GF-D8 (cell line): ENCODE data around the gene ZCCHC7.
"Not testable (repeated sequence)": the region's sequence is repeated elsewhere in the genome, so short reads cannot be mapped to it uniquely, and the experiment has no call there.

Experiments used
- DNase-seq: peaks from one replicate; lab custom pipeline; 2025; lab: John Stamatoyannopoulos, UW

Gene ZCCHC7

DNA sequence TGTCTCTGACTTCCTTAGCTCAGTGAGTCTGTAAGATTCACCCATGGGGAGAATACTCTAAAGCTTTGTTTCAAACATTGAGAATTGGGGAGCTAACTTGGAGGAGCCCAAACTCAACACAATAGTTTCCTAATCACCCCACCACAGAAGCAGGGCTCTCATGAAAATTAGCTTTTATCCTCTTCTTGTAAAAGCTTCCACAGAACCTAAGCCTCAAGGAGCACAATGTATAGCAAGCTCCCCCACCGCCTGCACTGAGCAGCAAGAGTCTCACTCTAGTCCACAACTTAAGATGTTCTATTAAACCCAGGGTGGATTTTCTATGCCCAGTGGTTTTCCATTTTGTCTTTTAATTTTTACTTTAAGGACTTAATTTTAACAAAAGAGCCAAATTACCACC lies 253.2 kb downstream of the ZCCHC7 start:
- no peak for DNase-seq

DNA sequence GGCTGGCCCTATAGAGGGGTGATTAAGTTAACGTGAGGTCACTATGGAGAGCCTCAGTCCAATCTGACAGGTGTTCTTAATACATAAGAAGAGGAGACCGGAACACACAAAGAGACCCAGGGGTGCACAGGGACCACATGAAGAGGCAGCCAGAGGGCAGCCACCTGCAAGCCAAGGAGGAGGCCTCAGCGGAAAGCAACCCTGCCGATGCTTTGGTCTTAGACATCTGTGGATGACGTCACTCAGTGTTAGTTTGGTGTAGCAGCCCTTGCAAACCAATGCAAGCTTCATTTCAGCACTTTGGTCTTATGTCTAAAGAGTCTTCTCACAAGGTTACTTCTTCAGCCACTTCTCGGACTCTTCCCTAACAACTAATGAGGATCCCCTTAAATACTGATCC lies 254.5 kb downstream of the ZCCHC7 start:
- no peak for DNase-seq

DNA sequence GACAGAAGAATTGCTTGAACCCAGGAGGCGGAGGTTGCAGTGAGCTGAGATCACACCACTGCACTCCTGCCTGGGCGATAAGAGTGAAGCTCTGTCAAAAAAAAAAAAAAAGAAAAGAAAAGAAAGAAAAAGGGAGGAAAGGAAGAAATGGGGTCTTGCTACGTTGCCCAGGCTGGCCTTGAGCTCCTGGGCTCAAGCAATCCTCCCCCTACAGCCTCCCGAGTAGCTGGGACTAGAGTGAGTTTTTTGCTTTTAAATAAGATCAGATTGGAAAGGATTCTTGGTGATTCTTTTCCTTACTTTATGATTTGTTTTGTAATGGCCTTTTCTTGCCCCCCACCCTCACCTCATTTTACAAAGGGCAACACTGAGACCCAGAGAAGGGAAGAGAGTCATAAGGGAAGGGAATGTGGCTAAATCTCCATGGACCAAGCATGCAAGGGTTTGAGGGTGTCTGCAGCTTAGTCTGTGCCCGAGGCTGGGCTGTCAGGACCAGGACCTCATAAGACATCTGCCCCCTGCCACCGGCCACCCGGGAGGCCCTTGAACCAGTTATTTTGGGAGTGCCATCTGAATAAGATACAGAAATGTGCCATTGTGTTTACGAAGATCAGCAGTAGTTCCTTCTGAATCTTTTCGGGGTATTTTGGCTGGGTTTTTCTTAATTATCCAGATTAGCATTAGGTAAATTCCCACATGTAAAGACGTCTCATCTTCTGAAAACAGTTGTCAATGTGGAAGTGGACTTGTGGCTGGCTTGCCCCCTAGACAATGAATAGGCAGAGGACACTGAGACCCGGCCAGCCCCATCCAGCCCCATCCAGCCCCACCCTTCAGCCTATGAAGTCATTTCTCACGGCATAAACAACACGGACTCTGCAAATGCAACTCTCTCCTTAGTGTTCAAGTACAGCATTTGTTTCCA lies 257.6 kb downstream of the ZCCHC7 start:
- no peak for DNase-seq

DNA sequence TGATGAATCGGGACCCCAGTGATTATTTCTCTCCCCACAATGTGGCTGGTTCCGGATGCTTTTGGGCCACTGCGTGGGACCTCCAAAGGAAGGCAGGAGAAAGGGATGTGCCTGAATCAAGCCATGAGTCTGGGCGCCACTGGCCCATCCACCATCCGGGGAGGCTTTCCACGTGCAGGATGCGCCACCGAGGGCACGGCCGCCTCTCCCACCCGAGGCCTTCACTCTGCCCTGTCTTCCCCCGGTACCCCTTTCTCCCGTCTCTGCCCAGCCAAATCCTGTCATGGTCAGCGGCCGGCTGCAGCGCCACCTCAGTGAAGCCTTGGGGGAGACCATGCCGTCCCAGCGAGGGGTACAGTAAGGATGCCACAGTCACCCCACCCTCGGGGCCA lies 258.2 kb downstream of the ZCCHC7 start:
- DNase-seq: no peak

DNA sequence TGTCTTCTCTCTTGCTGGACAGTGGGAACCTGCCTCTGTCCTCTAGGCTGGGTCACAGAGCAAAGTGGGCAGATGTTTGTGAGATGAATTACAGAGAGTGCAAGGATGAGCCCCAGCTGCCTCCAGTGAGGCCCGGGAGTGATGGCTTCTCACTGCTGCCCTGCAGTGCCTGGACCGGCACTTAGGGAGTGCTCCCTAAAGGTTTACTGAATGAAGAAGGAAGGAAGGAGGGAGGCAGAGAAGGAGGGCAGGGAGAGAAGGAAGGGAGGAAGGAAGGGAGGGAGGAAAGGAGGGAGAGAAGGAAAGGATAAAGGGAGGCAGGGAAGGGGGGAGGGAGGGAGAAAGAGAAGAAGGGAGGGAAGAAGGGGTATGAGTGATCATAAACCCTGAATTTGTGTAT lies 259.5 kb downstream of the ZCCHC7 start:
- no peak for DNase-seq

DNA sequence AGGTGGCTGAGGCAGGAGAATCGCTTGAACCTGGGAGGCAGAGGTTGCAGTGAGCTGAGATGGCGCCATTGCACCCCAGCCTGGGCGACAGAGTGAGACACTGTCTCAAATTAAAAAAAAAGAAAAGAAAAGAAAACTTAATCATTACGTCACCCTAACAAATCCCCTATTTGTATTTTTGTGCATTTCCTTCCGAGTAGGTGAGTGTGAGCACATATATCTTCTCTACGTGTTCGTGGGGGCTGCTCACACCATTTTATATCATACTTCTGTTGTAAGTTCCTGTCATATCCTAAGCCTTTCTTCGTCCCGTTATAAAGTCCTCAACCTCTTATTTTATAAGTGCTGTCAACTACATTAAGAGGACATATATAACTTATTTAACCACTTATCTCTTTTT lies 260.2 kb downstream of the ZCCHC7 start:
- no peak for DNase-seq

DNA sequence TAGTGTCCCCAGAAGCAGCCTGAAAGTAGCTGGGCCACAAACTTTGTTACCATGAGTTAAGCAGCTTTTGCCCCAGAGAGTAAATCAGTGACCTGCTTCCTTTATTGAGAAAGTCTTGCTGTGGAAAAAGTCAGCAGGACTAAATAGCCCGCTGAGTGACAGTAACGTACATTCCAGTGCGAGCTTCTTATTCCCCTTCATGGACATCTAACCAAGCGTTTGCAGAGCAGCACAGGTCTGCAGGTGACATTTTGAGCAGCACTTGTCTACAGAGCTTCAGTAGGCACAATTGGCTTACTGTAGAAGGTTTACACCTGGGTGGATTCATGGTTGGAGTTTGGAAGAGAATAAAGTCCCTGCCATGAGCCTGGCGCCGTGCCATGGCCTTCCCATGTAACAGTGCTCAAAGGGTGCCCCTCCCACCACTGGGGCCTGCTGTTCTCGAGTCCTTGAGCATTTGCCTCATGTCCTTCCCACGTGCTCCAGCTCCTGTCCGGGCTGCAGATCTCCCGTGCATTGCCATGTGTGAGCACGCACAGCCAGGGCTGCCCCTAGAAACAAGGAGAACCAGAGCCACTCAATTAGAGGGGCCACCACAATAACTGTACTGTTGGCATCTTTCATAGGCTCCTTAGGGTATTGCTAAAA lies 260.8 kb downstream of the ZCCHC7 start:
- no peak for DNase-seq

DNA sequence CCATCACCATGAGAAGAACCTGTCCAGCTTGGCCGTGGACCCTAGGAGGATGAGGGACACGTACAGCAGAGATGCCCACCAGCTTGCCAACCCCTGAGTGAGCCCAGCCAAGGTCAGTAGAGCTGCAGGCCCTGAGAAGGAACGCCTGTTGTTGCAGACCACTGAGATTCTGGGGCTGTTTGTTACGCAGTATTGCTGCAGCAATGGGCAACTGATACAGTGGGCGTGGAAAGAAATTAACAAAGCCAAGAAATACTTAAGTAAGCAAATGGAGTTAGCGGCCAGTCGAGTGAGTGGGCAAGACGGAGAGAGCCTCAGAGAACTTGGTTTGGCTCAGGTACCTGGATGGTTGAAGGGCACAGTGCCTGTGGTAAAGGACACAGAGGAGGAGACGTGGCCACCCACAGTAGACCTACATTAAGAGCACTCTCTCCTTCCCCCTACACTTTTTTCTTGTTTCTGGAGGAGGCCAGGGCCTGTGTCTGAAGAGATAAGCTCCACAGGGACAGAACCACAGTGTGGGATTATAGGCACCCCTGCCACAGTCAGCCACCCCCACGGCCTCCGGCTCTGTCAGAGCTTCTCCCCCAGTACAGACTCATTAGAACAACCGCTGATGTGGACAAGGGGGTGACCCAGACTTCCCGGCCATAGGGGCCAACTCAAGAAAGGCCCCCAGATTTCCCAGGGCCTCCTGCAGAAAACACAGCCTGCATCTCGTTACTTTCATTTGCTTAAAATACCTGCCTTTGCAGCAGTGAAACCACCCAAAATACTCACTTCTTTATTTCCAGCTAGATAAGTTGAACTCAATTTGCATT lies 262.0 kb downstream of the ZCCHC7 start:
- DNase-seq: no peak

DNA sequence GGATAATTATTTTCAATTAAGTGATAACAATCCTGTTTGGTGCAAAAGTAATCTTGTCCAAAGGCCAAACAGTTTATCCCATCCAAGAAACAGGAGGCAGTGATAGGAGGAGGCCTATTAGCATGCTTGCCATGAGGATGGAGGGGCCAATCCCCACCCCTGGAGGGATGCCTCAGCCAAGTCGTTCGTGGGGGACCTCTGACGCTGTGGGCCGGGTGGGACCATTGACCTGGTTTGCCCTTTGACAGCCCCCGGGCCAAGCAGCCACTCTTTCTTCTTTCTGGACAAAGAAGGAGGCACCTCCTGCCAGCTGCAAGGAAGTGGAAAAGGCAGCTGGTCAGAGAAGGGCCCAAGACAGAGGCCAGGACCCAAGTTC lies 262.6 kb downstream of the ZCCHC7 start:
- DNase-seq: no peak

DNA sequence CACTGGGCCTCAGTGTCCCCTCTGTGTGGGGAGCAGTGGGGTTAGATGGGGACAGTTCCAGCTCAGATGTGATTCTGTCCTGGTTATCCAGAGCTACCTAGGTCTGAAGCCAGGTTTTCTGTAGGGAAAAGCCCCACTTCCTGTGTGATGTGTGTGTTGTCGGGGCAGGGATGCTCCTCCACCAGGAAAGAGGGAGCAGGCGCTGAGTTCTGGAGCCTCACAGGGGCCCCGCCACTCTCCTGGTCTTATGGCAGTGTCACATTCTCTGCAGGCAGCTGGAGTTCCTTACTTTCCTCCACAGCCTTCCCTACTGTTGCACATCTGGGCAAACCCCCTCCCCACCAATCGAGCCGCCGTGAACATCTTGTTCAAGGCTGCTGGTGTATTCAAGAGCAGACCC lies 263.0 kb downstream of the ZCCHC7 start:
- DNase-seq: no peak

DNA sequence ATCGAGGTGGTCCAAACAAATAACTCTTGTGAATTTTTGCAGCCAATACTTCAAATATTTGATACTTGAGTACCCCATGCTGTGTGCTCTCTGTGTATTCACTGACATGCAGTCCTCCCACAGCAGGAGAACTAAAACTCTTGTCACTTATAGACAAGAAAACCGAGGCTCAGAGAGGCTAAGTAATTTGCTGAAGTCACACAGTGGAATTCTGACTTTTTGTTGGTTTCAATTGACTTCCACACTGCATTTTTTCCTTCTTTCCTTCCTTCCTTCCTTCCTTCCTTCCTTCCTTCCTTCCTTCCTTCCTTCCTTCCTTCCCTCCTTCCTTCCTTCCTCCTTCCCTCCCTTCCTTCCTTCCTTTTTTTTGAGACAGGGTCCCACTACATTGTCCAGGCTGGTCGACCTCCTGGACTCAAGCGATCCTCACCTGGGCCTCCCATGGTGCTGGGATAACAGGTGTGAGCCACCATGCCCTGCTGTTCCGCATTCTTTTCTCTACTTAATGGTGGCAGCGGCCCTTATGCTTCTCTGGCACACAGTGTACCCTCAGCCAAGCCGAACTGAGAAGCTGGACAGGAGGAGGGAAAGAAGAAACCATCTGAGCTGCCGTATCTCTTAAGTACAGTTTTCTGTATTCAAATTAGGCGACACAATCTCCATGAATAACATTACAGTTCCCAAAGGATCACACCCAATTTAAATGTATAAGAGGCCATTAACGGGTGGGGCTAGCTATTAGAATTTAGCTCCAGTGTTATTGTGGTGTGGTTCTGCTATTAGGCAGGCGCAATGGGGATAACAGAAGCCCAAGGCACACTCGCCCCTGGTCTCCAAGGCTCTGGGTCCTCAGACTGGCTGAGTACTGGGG lies 263.7 kb downstream of the ZCCHC7 start:
- no peak for DNase-seq

DNA sequence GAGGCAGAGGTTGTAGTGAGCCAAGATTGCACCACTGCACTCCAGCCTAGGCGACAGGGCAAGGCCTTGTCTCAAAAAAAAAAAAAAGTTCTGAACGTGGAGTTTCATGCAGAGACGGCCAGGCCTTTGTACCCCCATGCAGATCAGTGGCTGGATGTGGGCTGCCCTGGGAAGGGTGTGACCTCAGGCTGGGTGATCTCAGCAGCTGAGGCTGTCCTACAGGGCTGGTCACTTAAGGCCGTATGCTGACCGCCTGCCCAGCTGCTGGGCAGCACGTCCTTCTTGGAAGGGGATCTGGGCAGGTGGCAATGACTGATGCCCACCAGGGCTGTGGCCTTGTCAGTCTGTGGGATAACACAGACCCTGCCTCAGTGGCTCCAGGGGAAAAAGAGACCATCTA lies 264.9 kb downstream of the ZCCHC7 start:
- DNase-seq: no peak

DNA sequence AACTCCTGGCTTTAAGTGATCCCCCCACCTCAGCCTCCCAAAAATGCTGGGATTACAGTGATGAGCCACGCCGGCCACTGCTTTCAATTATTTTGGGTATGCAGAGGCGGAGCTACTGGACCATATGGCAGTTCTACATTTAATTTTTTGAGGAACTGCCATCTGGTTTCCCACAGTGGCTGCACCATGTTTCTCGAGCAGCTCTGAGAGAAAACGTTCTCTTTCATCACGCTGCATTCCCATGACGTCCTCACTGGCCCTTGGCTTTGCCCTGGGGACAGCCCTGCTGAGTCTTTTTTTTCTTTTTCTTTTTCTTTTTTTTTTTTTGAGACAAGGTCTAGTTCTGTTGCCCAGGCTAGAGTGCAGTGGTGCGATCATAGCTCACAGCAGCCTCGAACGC lies 266.6 kb downstream of the ZCCHC7 start:
- no peak for DNase-seq

DNA sequence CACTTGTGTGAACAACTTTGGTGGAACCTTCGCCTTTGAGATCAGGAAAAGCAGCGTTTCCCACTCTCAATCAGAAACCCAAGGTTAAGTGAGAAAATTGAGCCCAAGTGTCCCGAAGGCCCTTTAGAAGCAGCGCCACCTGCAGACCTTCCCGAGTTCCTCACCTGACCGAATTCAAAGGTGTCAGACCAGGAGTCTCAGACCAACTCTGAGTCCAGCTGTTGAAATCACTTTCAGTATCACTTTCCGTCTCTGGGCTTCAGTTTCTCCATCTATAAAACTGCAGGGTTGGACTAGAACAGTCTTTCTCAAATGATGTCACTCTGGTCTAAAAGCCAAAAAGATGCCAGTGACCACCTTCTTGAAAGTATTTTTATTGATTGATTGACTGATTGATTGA lies 270.4 kb downstream of the ZCCHC7 start:
- DNase-seq: no peak

DNA sequence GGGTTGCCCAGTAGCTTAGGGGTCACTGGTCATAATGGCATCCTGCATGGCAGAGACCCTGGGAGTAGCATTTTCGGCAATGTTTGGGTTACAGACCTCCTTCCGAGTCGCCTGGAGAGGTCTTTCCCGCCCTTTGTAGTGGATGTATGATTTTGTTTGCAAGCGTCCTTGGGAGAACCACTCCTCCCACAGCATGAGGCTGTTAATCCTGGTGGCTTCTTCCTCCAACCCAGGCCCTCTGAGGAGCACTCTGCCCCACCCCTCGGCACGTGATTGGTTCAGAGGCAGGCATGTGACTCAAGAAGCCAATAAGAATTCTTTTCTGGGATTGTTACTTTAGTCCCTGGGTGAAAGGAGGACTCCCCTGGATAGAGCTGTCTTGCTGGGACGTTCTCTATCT lies 271.9 kb downstream of the ZCCHC7 start:
- DNase-seq: no peak

DNA sequence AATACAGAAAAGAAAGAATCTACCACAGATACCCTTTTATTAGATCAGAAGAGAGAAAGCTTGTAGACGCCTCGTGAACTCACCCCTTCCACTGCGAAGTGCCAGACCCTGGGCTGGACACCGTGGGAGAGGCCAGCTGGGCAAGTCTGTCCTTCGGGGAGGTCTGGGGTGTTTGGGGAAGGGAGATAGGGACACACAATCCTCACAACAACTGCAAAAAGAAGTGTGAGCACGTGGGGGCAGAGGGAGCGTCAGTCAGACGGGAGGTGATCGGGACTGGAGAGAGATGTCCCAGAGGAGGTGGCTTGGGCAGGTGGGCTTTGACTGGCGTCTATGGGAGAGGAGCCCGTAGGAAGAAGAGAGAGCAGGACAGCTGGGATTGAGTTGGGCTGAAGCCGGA lies 274.9 kb downstream of the ZCCHC7 start:
- no peak for DNase-seq

DNA sequence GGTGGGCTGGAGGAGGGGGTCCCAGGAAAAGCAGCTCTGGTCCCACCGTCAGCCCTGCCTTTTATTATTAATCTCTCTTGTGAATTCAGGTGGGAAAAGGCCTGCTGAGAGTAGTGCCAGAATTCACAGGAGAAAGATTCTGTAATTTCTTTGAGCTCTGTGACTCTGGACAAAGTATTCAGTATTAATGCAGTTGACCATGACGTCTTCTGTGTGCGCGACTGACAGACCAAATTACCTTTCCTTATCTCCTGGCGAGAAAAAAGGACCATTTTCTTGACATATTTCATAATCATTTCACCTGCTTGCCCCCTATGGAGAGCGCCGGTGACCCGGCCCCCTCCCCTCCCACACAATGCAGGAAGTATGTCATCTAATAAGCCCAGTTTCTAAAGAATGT lies 275.3 kb downstream of the ZCCHC7 start:
- DNase-seq: no peak

DNA sequence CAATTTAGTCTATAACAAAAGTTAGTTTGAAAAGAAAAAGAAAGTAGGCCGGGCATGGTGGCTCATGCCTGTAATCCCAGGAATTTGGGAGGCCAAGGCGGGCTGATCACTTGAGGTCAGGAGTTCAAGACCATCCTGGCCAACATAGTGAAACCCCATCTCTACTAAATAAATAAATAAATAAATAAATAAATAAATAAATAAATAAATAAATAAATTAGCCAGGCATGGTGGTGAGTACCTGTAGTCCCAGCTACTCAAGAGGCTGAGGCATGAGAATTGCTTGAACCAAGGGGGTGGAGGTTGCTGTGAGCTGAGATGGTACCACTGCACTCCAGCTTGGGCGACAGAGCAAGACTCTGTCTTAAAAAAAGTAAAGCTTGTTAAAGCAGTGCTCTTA lies 277.6 kb downstream of the ZCCHC7 start:
- DNase-seq: not testable (repeated sequence)

DNA sequence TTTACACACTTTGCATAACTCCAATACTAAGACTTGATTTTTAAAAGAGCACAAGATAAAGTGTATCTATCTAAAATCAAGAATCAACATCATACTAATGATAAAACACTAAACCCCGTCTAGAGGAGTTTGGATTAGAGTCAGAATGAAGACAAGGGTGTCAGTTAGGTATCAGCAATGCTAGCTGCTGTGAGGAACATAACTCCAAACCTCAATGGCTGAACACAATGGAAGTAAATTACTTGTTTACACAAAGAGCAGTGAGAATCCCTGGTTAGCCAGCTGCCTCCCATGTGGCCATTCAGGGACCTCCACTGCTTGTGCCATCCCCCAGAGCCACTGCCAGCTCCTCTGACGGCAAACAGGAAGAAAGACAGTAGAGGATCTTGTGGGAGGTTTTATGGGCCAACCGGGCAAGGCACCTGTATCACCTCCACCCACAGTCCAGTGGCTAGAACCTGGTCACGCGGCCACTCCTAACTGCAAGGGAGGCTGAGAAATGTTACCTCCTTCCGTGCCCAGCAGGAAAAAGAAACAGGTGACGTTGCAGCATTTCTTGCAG lies 278.2 kb downstream of the ZCCHC7 start:
- DNase-seq: no peak

DNA sequence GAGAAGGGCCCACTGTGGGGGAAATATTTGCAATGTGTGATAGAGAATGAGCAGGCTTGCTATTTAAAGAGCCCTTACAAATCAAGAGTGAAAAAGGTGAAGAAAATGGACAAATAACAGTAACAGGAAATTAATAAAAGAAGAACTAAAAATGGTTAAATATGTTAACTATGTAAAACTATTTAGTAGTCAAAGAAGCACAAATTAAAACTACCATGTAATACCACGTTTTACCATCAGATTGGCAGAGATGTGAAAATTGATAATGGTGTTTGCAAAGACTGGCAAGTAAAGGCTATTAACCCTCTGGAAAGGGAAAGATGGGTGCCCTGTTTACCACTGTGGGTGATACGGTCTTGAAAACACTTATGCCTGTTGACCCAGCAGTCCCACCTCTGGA lies 279.0 kb downstream of the ZCCHC7 start:
- no peak for DNase-seq

DNA sequence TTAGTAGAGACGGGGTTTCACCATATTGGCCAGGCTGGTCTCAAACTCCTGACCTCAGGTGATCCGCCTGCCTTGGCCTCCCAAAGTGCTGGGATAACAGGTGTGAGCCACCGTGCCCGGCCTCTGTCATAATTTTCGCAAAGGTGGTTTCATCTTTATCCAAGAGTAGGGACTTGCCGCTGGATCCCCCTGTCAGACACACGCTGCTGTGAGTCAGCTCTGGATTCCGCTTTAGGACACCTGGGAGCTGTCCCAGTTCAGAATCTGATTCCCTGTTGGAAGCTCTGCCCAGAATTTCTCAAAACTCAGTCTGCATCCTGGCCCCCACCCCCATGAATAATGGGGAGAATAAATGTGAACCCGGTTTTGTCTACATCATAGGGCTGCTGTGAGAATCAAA lies 284.2 kb downstream of the ZCCHC7 start:
- no peak for DNase-seq

DNA sequence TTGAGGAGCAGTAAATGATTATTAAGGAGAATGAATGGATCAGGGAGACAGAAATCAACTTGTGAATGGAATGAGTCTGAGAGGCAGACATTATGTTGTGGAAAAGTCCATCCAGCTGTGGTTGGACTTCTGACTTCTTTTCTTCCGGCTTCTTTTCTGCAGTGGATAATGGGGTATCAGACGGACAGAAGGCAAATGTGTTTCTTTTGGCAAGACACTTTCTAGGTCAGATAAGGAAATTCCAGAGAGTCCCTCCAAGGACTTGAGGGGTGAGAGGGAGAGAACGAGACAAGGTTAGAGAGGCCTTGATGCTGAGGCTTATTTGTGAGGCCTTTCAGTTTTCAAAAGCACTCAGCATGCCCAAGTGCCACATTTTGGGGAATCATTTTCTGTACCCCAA lies 285.0 kb downstream of the ZCCHC7 start:
- DNase-seq: no peak
